ENCODE data around the gene TSPYL2. TPM values are rescaled to one million over a fixed set of nuclear protein-coding genes. Genes with fewer than 3 reads are reported as not detected.

TSPYL2 gene
- 10 to 100 TPM; 18.1 to 20.0 TPM for total RNA-seq

GRCh38 chrX:53081925-53082772 is at the start of gene TSPYL2:
Gene TSPYL2 (plus strand): TSS chrX:53082367. CDS start chrX:53082499, 132 bp downstream.
- H3K4me3 Mint-ChIP-seq = peak within 1 kb of the TSS; percentile 82
- ATAC-seq = peak; percentile 90

GRCh38 chrX:53036149-53036548 is 46.0 kb upstream of the TSPYL2 start:
- H3K9me3 Mint-ChIP-seq (ENCODE audit: insufficient read depth) = no peaks in the 10 kb centered on the region
- H3K4me3 Mint-ChIP-seq = no peak overlapping the region
- ChIA-PET CTCF (no interaction called here), POLR2A (no interaction called here)
- no peak for DNase-seq
- H3K36me3 Mint-ChIP-seq (ENCODE audit: low read depth) = no peaks in the 10 kb centered on the region
- no peaks in the 10 kb centered on the region for H3K4me1 Mint-ChIP-seq (ENCODE audit: low read depth)
- no peak overlapping the region for H3K27ac Mint-ChIP-seq
- no peak for ATAC-seq
- H3K27me3 Mint-ChIP-seq (ENCODE audit: low read depth) = no peaks in the 10 kb centered on the region

More at GRCh38 chrX:53081925-53082772, at the start of gene TSPYL2:
- Mint-ChIP-seq H3K4me1 (ENCODE audit: low read depth) (peaks cover 36% of the 10 kb centered on the region), H3K36me3 (ENCODE audit: low read depth) (peaks cover 28% of the 10 kb centered on the region), H3K9me3 (ENCODE audit: insufficient read depth) (no peaks in the 10 kb centered on the region), H3K27me3 (ENCODE audit: low read depth) (no peaks in the 10 kb centered on the region), H3K27ac (peak within 1 kb of the TSS; percentile 94)
- peak; percentile 93 for DNase-seq
- ChIA-PET POLR2A (interaction anchor here (0.5 to 1.8 kb wide), 6 partner anchors 10 to 602 kb away, joined by 3 to 9 read pairs (median 4); partner anchors contain the start of gene KANTR), CTCF (interaction anchor here (1.8 kb wide), 1 partner anchor 9 kb away, joined by 4 read pairs; no protein-coding TSS in a partner anchor)

- ChIA-PET CTCF (no interaction called here), POLR2A (no interaction called here)
- Mint-ChIP-seq H3K27me3 (ENCODE audit: low read depth) (peaks cover 2% of the 10 kb centered on the region), H3K27ac (no peak overlapping the region), H3K9me3 (ENCODE audit: insufficient read depth) (no peaks in the 10 kb centered on the region), H3K36me3 (ENCODE audit: low read depth) (no peaks in the 10 kb centered on the region), H3K4me3 (no peak overlapping the region), H3K4me1 (ENCODE audit: low read depth) (no peaks in the 10 kb centered on the region)
- DNase-seq = no peak
- ATAC-seq = no peak
Observed at GRCh38 chrX:53039236-53039635, 42.9 kb upstream of the TSPYL2 start.

DNA sequence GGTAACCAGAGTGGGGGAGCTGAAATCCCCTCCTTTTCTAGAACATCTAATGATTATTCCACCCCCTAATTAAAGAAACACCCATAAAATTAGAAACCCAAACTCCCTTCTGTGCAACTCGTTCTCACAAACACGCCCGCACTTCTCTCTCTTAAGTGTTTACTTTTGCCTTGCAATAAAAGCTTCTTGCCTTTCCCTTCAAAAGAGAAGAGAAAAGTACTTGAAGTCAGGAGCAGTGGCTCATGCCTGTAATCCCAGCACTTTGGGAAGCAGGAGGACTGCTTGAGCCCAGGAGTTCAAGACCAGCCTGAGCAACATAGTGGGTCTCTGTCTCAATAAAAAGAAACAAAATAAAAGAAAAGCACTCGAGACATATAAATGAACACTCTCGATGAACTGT is 37.2 kb upstream of the TSPYL2 start:
- ChIA-PET CTCF (no interaction called here), POLR2A (no interaction called here)
- Mint-ChIP-seq H3K4me3 (no peak overlapping the region), H3K9me3 (ENCODE audit: insufficient read depth) (no peaks in the 10 kb centered on the region), H3K36me3 (ENCODE audit: low read depth) (no peaks in the 10 kb centered on the region), H3K4me1 (ENCODE audit: low read depth) (no peaks in the 10 kb centered on the region), H3K27ac (no peak overlapping the region), H3K27me3 (ENCODE audit: low read depth) (peaks cover 2% of the 10 kb centered on the region)
- ATAC-seq (no peak), DNase-seq (no peak)

DNA sequence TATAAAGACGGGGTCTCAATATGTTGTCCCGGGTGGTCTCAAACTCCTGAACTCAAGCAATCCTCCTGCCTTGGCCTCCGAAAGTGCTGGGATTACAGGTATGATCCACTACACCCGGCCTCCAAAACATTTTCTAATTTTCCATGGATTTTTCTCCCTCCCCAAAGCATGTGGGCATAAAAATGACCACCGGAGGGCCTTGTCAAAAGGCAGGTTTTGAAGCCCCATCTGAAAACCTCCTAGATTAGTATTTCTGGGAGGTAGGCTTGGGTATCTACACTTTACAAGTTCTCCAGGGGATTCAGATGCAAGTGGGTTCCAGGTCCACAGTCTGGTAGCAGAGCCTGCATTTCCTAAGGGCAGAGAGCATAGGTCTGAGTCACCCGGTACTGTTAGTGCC is 34.9 kb upstream of the TSPYL2 start:
- Mint-ChIP-seq H3K27me3 (ENCODE audit: low read depth) (no peaks in the 10 kb centered on the region), H3K27ac (no peak overlapping the region), H3K4me3 (no peak overlapping the region), H3K9me3 (ENCODE audit: insufficient read depth) (no peaks in the 10 kb centered on the region), H3K36me3 (ENCODE audit: low read depth) (no peaks in the 10 kb centered on the region), H3K4me1 (ENCODE audit: low read depth) (no peaks in the 10 kb centered on the region)
- ATAC-seq (no peak), DNase-seq (no peak)
- ChIA-PET POLR2A (no interaction called here), CTCF (no interaction called here)

- Mint-ChIP-seq H3K9me3 (ENCODE audit: insufficient read depth) (no peaks in the 10 kb centered on the region), H3K36me3 (ENCODE audit: low read depth) (no peaks in the 10 kb centered on the region), H3K27ac (no peak within 1 kb of the TSS), H3K27me3 (ENCODE audit: low read depth) (no peaks in the 10 kb centered on the region), H3K4me1 (ENCODE audit: low read depth) (no peaks in the 10 kb centered on the region), H3K4me3 (no peak within 1 kb of the TSS)
- ChIA-PET POLR2A (no interaction called here), CTCF (no interaction called here)
- DNase-seq (no peak), ATAC-seq (no peak)
Observed at GRCh38 chrX:53048169-53049126, 33.7 kb upstream of the TSPYL2 start, which contains the start of gene GPR173. Gene GPR173 (plus strand): TSS chrX:53048789. CDS start chrX:53076622, 27,833 bp downstream.

- no peak for ATAC-seq
- no peaks in the 10 kb centered on the region for H3K9me3 Mint-ChIP-seq (ENCODE audit: insufficient read depth)
- H3K27me3 Mint-ChIP-seq (ENCODE audit: low read depth) = no peaks in the 10 kb centered on the region
- H3K36me3 Mint-ChIP-seq (ENCODE audit: low read depth) = no peaks in the 10 kb centered on the region
- H3K27ac Mint-ChIP-seq = no peak overlapping the region
- no peak overlapping the region for H3K4me3 Mint-ChIP-seq
- ChIA-PET CTCF (no interaction called here), POLR2A (no interaction called here)
- no peak for DNase-seq
- no peaks in the 10 kb centered on the region for H3K4me1 Mint-ChIP-seq (ENCODE audit: low read depth)
Observed at GRCh38 chrX:53049127-53049517, 33.0 kb upstream of the TSPYL2 start.

DNA sequence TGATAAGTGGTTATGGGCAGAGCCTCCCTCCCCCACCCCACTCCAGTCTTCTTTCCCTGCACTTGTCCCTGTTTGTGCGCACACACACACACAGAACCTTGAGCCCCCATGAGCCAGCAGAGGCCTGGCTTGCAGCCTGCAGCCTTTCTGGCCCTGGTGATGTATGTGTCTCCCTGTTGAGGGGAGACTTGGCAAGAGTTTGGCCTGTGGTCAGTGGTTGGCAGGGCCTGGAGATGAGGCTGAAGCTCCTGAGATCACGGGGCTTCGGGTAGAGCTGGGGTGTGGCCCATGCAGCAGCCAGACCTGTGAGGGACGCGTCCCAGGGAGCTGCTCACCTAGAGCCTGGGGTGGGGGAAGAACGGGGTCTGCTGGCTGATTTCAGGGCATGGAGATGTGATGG is 31.3 kb upstream of the TSPYL2 start:
- H3K4me1 Mint-ChIP-seq (ENCODE audit: low read depth) = no peaks in the 10 kb centered on the region
- DNase-seq (no peak), ATAC-seq (no peak)
- no peaks in the 10 kb centered on the region for H3K27me3 Mint-ChIP-seq (ENCODE audit: low read depth)
- H3K9me3 Mint-ChIP-seq (ENCODE audit: insufficient read depth) = no peaks in the 10 kb centered on the region
- ChIA-PET POLR2A (no interaction called here), CTCF (no interaction called here)
- H3K27ac Mint-ChIP-seq = no peak overlapping the region
- no peak overlapping the region for H3K4me3 Mint-ChIP-seq
- H3K36me3 Mint-ChIP-seq (ENCODE audit: low read depth) = no peaks in the 10 kb centered on the region

- DNase-seq = no peak
- Mint-ChIP-seq H3K4me1 (ENCODE audit: low read depth) (no peaks in the 10 kb centered on the region), H3K9me3 (ENCODE audit: insufficient read depth) (no peaks in the 10 kb centered on the region), H3K27ac (no peak overlapping the region), H3K4me3 (no peak overlapping the region), H3K36me3 (ENCODE audit: low read depth) (no peaks in the 10 kb centered on the region), H3K27me3 (ENCODE audit: low read depth) (no peaks in the 10 kb centered on the region)
- ChIA-PET CTCF (no interaction called here), POLR2A (no interaction called here)
- ATAC-seq = no peak
Observed at GRCh38 chrX:53055244-53055849, 26.8 kb upstream of the TSPYL2 start.

DNA sequence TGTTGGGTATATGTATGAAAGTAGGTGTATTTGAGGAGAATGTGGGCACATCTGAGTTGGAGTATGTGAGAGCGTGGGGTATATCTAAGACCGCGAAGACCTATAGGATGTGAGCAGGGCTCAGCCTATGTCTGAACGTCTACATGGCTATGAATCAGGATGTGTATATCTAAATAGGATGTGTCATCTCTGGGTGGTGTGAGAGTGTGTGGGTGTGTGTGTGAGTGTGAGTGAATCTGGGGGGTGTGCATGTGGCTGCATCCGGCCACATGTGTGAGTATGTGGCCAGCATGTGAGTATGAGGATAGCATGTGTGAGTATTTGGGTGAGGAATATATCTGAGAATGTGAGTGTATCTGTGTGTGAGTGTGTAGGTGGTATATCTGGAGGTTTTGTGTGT is 25.9 kb upstream of the TSPYL2 start:
- DNase-seq (no peak), ATAC-seq (no peak)
- Mint-ChIP-seq H3K36me3 (ENCODE audit: low read depth) (no peaks in the 10 kb centered on the region), H3K9me3 (ENCODE audit: insufficient read depth) (no peaks in the 10 kb centered on the region), H3K4me3 (no peak overlapping the region), H3K27ac (no peak overlapping the region), H3K4me1 (ENCODE audit: low read depth) (no peaks in the 10 kb centered on the region), H3K27me3 (ENCODE audit: low read depth) (no peaks in the 10 kb centered on the region)
- ChIA-PET POLR2A (no interaction called here), CTCF (no interaction called here)

GRCh38 chrX:53065104-53065503 is 17.1 kb upstream of the TSPYL2 start:
- Mint-ChIP-seq H3K27ac (no peak overlapping the region), H3K27me3 (ENCODE audit: low read depth) (peaks cover 3% of the 10 kb centered on the region), H3K36me3 (ENCODE audit: low read depth) (no peaks in the 10 kb centered on the region), H3K9me3 (ENCODE audit: insufficient read depth) (no peaks in the 10 kb centered on the region), H3K4me3 (no peak overlapping the region), H3K4me1 (ENCODE audit: low read depth) (no peaks in the 10 kb centered on the region)
- no peak for DNase-seq
- ATAC-seq = no peak
- CTCF ChIA-PET = interaction anchor here (1.0 kb wide), 1 partner anchor 31 kb away, joined by 3 read pairs; no protein-coding TSS in a partner anchor
- POLR2A ChIA-PET = no interaction called here

Measured in activated CD8-positive, alpha-beta T cell treated with anti-CD3 and anti-CD28 coated beads, Interleukin-2, amount 10 ng/mL, durations not matched to agents 7 days and 5 days (primary cell).